HepG2 (cell line): ENCODE measurements around the gene HERC5. TPM values are rescaled to one million over a fixed set of nuclear protein-coding genes. Genes with fewer than 3 reads are reported as not detected.

Experiments
- ATAC-seq: fragments of 200-7000 bp; cut with Tn5 transposase; 3 replicates; pipeline ENCODE4 v1.9.1; 2020; ENCODE audit warnings: mild to moderate bottlenecking, moderate library complexity
- BruUV-seq: library from RNA; stranded (reverse); fragments of 400-500 nt; replicated peaks from 2 replicates; lab custom pipeline; 2021; lab: Mats Ljungman, UMichigan
- CTCF ChIA-PET: fragments of 300-600 bp; formaldehyde crosslinking; extraction: SDS; loops from one replicate; lab custom pipeline; 2021; ENCODE audit warnings: low total read pairs, inconsistent platforms, low intra/inter-chr PET ratio; lab: Yijun Ruan, JAX
- POLR2A ChIA-PET: fragments of 350-600 bp; sonication (Branson Sonifier 250); formaldehyde crosslinking; loops from one replicate; lab custom pipeline; 2020; ENCODE audit warnings: antibody characterized with exemption, inconsistent platforms; lab: Yijun Ruan, JAX
- DNase-seq: peaks from one replicate; pipeline ENCODE4 v3.0.0-alpha.2; 2015; ENCODE audit warnings: low spot score
- FAIRE-seq: peaks from 3 replicates; lab custom pipeline; 2011; peaks lifted over from hg19 to GRCh38; lab: Jason Lieb, UNC
- H2AFZ ChIP-seq: one replicate; pipeline ENCODE4 v1.6.1; 2011; ENCODE audit warnings: low read length, inconsistent platforms
- H3K27ac ChIP-seq: fragments of 300-600 bp; 3 replicates; pipeline ENCODE4 v1.8.0; 2011; ENCODE audit warnings: mixed run types, mild to moderate bottlenecking, mixed read lengths, low read length, inconsistent platforms; ENCODE audit not compliant: insufficient read depth; ENCODE audit errors: extremely low read length
- H3K27me3 ChIP-seq, 2 experiments: fragments of 200-600 bp in 1 of 2; 2 replicates in 1 of 2; 3 replicates in 1 of 2; pipeline versions ENCODE4 v1.6.0 to v1.8.0; 2011; ENCODE audit warnings: low read length in 2 of 2, mild to moderate bottlenecking in 2 of 2, moderate library complexity in 2 of 2, inconsistent platforms in 1 of 2; ENCODE audit not compliant: insufficient read depth in 2 of 2, control insufficient read depth in 1 of 2
- H3K36me3 ChIP-seq, 2 experiments: fragments of 200-600 bp in 1 of 2; replicated peaks in 1 of 2; 2 replicates in 1 of 2; 3 replicates in 1 of 2; pipeline versions ENCODE4 v1.5.1 to v1.8.0; 2011; ENCODE audit warnings: low read length in 2 of 2, inconsistent platforms in 1 of 2; ENCODE audit not compliant: insufficient read depth in 2 of 2, control insufficient read depth in 1 of 2
- H3K4me1 ChIP-seq: 2 replicates; pipeline ENCODE4 v1.5.1; 2012; ENCODE audit warnings: low read length, inconsistent platforms; ENCODE audit not compliant: insufficient read depth
- H3K4me2 ChIP-seq: 2 replicates; pipeline ENCODE4 v1.6.0; 2011; ENCODE audit warnings: low read depth, low read length, inconsistent platforms
- H3K4me3 ChIP-seq, 3 experiments: fragments of 200-600 bp in 1 of 3; sonication (generic), shearing (Covaris generic) in 1 of 3; replicated peaks in 1 of 3; 2 replicates each; pipeline ENCODE4 v1.5.1; 2011 to 2016; ENCODE audit warnings: low read length in 3 of 3, inconsistent platforms in 2 of 3, low read depth in 2 of 3, mild to moderate bottlenecking in 2 of 3, control low read depth in 1 of 3, mixed read lengths in 1 of 3; ENCODE audit not compliant: insufficient read depth in 1 of 3
- H3K79me2 ChIP-seq: one replicate; pipeline ENCODE4 v1.6.1; 2011; ENCODE audit warnings: low read length, inconsistent platforms; ENCODE audit not compliant: insufficient read depth
- H3K9ac ChIP-seq: 2 replicates; pipeline ENCODE4 v1.6.0; 2011; ENCODE audit warnings: mild to moderate bottlenecking, low read depth, low read length, inconsistent platforms; ENCODE audit not compliant: insufficient read depth
- H3K9me3 ChIP-seq: 2 replicates; pipeline ENCODE4 v1.5.1; 2012; ENCODE audit warnings: mild to moderate bottlenecking, low read length
- H4K20me1 ChIP-seq: 2 replicates; pipeline ENCODE4 v1.6.0; 2011; ENCODE audit warnings: inconsistent platforms, mild to moderate bottlenecking, low read length, moderate library complexity; ENCODE audit not compliant: insufficient read depth
- BORCS8-MEF2B ChIP-seq: sonication (generic); formaldehyde crosslinking; IDR thresholded peaks from 2 replicates; pipeline ENCODE4 v1.8.0; 2022; ENCODE audit warnings: mild to moderate bottlenecking, missing genetic modification reagents
- CBFB ChIP-seq: sonication (generic); formaldehyde crosslinking; IDR thresholded peaks from 2 replicates; pipeline ENCODE4 v1.4.0; 2020; ENCODE audit warnings: missing genetic modification reagents
- ETV5 ChIP-seq: IDR thresholded peaks from 2 replicates; pipeline ENCODE4 v1.6.1; 2018; ENCODE audit warnings: missing biosample characterization, missing genetic modification reagents, inconsistent platforms, borderline replicate concordance
- HIVEP1 ChIP-seq: sonication (generic); formaldehyde crosslinking; IDR thresholded peaks from 2 replicates; pipeline ENCODE4 v1.4.0; 2020; ENCODE audit warnings: mild to moderate bottlenecking, missing genetic modification reagents
- NBN ChIP-seq: fragments of 450-650 bp; conservative IDR thresholded peaks from 2 replicates; pipeline ENCODE4 v1.6.1; 2017
- SPEN ChIP-seq: sonication (generic); formaldehyde crosslinking; IDR thresholded peaks from 2 replicates; pipeline ENCODE4 v1.5.1; 2020; ENCODE audit warnings: low read depth, mild to moderate bottlenecking, missing genetic modification reagents
- TGIF2 ChIP-seq: IDR thresholded peaks from 2 replicates; pipeline ENCODE4 v1.6.1; 2016; ENCODE audit warnings: control low read depth, missing compliant biosample characterization
- ZNF235 ChIP-seq: sonication (generic); formaldehyde crosslinking; IDR thresholded peaks from 2 replicates; pipeline ENCODE4 v1.8.1; 2023; ENCODE audit warnings: mild to moderate bottlenecking, missing genetic modification reagents, borderline replicate concordance
- ZNF580 ChIP-seq: IDR thresholded peaks from 2 replicates; pipeline ENCODE4 v1.6.1; 2016; ENCODE audit warnings: low read depth, borderline replicate concordance
- ZNF780A ChIP-seq: sonication (generic); formaldehyde crosslinking; IDR thresholded peaks from 2 replicates; pipeline ENCODE4 v1.8.0; 2022; ENCODE audit warnings: mild to moderate bottlenecking, missing genetic modification reagents, moderate library complexity
- WGBS: methylation state at CpG from one replicate; pipeline ENCODE4 v1.1.6; 2017; ENCODE audit warnings: low lambda C conversion rate; 5-methylcytosine and 5-hydroxymethylcytosine counted together
- in situ Hi-C: cut with HindIII; loops from 2 replicates; pipeline ENCODE4 v1.10.0; 2017; ENCODE audit warnings: low pct_unique_long_range_greater_than_20kb; ENCODE audit not compliant: extremely low pct_ligation_motif_present
- intact Hi-C: fragments of 100-400 bp; cut with micrococcal nuclease; formaldehyde crosslinking; loops from one replicate; pipeline ENCODE4 v1.10.0; 2022; ENCODE audit not compliant: unreplicated experiment
- polyA plus RNA-seq, 8 experiments: library from polyadenylated mRNA; depleted of rRNA in 3 of 8; stranded (reverse) in 7 of 8; unstranded in 1 of 8; fragments of >200 nt; fragmentation: Illumina TruSeq in 4 of 8; extraction: Trizol in 4 of 8; gene quantifications; 2 replicates each; pipeline versions ENCODE4 v1.2.1 to v1.2.3, GENCODE V29; 2011 to 2016; ENCODE audit warnings: low read depth in 4 of 8, missing spikeins in 1 of 8, mixed read lengths in 1 of 8; ENCODE audit not compliant: insufficient read depth in 1 of 8
- total RNA-seq, 5 experiments: library from RNA; depleted of rRNA; stranded (reverse); fragments of >200 nt; fragmentation: Illumina TruSeq; extraction: Trizol; gene quantifications; 2 replicates each; pipeline ENCODE4 v1.2.3, GENCODE V29; 2016; ENCODE audit warnings: low read depth in 1 of 5
- TF ChIP-seq, protein P1 (sequence below): sonication (generic); formaldehyde crosslinking; IDR thresholded peaks from 2 replicates; pipeline ENCODE4 v1.8.0; 2022; ENCODE audit warnings: missing genetic modification reagents, mild to moderate bottlenecking, moderate library complexity, borderline replicate concordance

HERC5 gene
- total and polyA plus RNA-seq, 2 of the 13 experiments (the other 11 are each of a cell fraction or from before 2014, with no cell fraction given) = 0.13 to 0.33 TPM

DNA sequence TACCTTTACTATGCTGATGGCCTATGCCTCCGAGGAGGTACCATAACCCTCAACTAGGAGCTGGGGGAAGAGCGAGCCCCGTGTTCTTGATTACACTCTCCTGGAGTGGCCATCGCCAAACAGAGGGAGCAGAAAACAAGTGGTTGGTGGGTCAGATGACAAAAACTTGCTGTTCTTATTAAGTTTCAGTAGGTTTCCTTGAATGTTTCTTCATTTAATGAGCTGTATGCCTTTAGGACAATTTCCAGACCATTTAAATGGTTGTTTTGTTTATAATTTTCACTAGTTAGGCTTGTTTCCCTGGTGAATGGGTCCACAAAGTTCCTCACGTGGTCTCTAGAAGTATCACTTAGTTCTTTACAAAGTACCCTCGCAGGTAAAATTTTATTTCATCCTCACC, 62.0 kb downstream of the HERC5 start:
- intact Hi-C loops = loop anchor here (5.0 to 10.0 kb wide), 2 partner anchors 412 to 664 kb away; no protein-coding TSS in a partner anchor
- TF ChIP-seq HIVEP1 (CRISPR knock-in tag) (no peak), TGIF2 (CRISPR knock-in tag) (no peak), ETV5 (no peak), NBN (no peak), CBFB (CRISPR knock-in tag) (no peak), SPEN (no peak), ZNF235 (CRISPR knock-in tag) (no peak), BORCS8-MEF2B (CRISPR knock-in tag) (no peak), ZNF780A (no peak), ZNF580 (CRISPR knock-in tag) (no peak)
- TF ChIP-seq, protein P1, sequence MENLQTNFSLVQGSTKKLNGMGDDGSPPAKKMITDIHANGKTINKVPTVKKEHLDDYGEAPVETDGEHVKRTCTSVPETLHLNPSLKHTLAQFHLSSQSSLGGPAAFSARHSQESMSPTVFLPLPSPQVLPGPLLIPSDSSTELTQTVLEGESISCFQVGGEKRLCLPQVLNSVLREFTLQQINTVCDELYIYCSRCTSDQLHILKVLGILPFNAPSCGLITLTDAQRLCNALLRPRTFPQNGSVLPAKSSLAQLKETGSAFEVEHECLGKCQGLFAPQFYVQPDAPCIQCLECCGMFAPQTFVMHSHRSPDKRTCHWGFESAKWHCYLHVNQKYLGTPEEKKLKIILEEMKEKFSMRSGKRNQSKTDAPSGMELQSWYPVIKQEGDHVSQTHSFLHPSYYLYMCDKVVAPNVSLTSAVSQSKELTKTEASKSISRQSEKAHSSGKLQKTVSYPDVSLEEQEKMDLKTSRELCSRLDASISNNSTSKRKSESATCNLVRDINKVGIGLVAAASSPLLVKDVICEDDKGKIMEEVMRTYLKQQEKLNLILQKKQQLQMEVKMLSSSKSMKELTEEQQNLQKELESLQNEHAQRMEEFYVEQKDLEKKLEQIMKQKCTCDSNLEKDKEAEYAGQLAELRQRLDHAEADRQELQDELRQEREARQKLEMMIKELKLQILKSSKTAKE (CRISPR knock-in tag) = no peak
- TF ChIP-seq, all 625 proteins: peak for 0
- DNase-seq = no peak
- POLR2A ChIA-PET = no interaction called here
- Histone ChIP-seq H3K4me1 (peaks cover 32% of the 10 kb centered on the region), H3K36me3 (peaks cover 2 to 16% of the 10 kb centered on the region in 2 experiments; a peak in 3 of 5 replicates), H4K20me1 (no peaks in the 10 kb centered on the region), H3K79me2 (peaks cover 20% of the 10 kb centered on the region), H2AFZ (no peak overlapping the region), H3K9ac (no peak overlapping the region), H3K4me2 (no peak overlapping the region), H3K27me3 (no peaks in the 10 kb centered on the region), H3K27ac (no peak overlapping the region), H3K9me3 (no peaks in the 10 kb centered on the region), H3K4me3 (no peak overlapping the region)
- no peak for ATAC-seq
- no TSS peak for BruUV-seq
- CTCF ChIA-PET = no interaction called here
- FAIRE-seq = no peak
- 93% methylated on average over 6 of the region's 6 CpGs for WGBS
- in situ Hi-C loops = loop anchor here (5.0 to 10.0 kb wide), 3 partner anchors 152 to 484 kb away; no protein-coding TSS in a partner anchor
